ENCODE results near the gene KRT75.

Gene KRT75

GRCh38 chr12:52436000-52436827 is 2.0 kb upstream of the KRT75 start:
- FAIRE-seq (no peak), DNase-seq (ENCODE audit: insufficient read length, low spot score) (no peak)
- no peak for TF ChIP-seq CTCF (IDR thresholded peaks at IDR 0.05; ENCODE audit: insufficient read depth, missing control alignments)

GRCh38 chr12:52435659-52435999 is 1.5 kb upstream of the KRT75 start:
- TF ChIP-seq CTCF (IDR thresholded peaks at IDR 0.05; ENCODE audit: insufficient read depth, missing control alignments) = no peak
- DNase-seq (ENCODE audit: insufficient read length, low spot score) = no peak
- FAIRE-seq = no peak

GRCh38 chr12:52434760-52435530 is 774 bp upstream of the KRT75 start:
- no peak for DNase-seq (ENCODE audit: insufficient read length, low spot score)
- no peak for TF ChIP-seq CTCF (IDR thresholded peaks at IDR 0.05; ENCODE audit: insufficient read depth, missing control alignments)
- FAIRE-seq = no peak

GRCh38 chr12:52433501-52434080 is 580 bp downstream of the KRT75 start:
- TF ChIP-seq CTCF (IDR thresholded peaks at IDR 0.05; ENCODE audit: insufficient read depth, missing control alignments) = no peak
- no peak for DNase-seq (ENCODE audit: insufficient read length, low spot score)
- FAIRE-seq = no peak

- FAIRE-seq (no peak), DNase-seq (ENCODE audit: insufficient read length, low spot score) (no peak)
- TF ChIP-seq CTCF (IDR thresholded peaks at IDR 0.05; ENCODE audit: insufficient read depth, missing control alignments) = no peak
These were observed 1.5 kb downstream of the KRT75 start for GRCh38 chr12:52432559-52433207.

- DNase-seq (ENCODE audit: insufficient read length, low spot score) (no peak), FAIRE-seq (no peak)
- TF ChIP-seq CTCF (IDR thresholded peaks at IDR 0.05; ENCODE audit: insufficient read depth, missing control alignments) = no peak
These were observed 6.0 kb downstream of the KRT75 start for GRCh38 chr12:52428121-52428520.
